M059J (cell line): ENCODE measurements around the gene CD2AP. TPM values are rescaled to one million over a fixed set of nuclear protein-coding genes. Genes with fewer than 3 reads are reported as not detected.
"Not testable (repeated sequence)": the region's sequence is repeated elsewhere in the genome, so short reads cannot be mapped to it uniquely, and the experiment has no call there.

Experiments used
- DNase-seq: peaks from one replicate; pipeline ENCODE4 v3.0.0-alpha.2; 2012; ENCODE audit warnings: low read depth
- total RNA-seq: library from RNA; depleted of rRNA; stranded (reverse); fragments of >200 nt; shearing (Covaris generic); gene quantifications from 2 replicates; pipeline ENCODE4 v1.2.3, GENCODE V29; 2014

The CD2AP gene
- total RNA-seq, 1 experiment from 2014 or later: 33.4 TPM

- not testable (repeated sequence) for DNase-seq
These were observed 89.0 kb downstream of the CD2AP start for GRCh38 chr6:47566602-47567001.

GRCh38 chr6:47567586-47567985 lies 90.0 kb downstream of the CD2AP start:
- DNase-seq: no peak

GRCh38 chr6:47571488-47571887 lies 93.9 kb downstream of the CD2AP start:
- no peak for DNase-seq

GRCh38 chr6:47573109-47573508 lies 95.5 kb downstream of the CD2AP start:
- DNase-seq: no peak

- DNase-seq: no peak
These were observed 97.2 kb downstream of the CD2AP start for GRCh38 chr6:47574789-47575188.

GRCh38 chr6:47579040-47579439 lies 101.5 kb downstream of the CD2AP start:
- DNase-seq: peak; percentile 40

GRCh38 chr6:47581591-47581990 lies 104.0 kb downstream of the CD2AP start:
- no peak for DNase-seq

GRCh38 chr6:47587493-47587892 lies 109.9 kb downstream of the CD2AP start:
- no peak for DNase-seq

- DNase-seq: peak; percentile 15
These were observed 114.7 kb downstream of the CD2AP start for GRCh38 chr6:47592131-47592840.

GRCh38 chr6:47593979-47594378 lies 116.4 kb downstream of the CD2AP start:
- DNase-seq: no peak

- DNase-seq: no peak
These were observed 118.2 kb downstream of the CD2AP start for GRCh38 chr6:47595785-47596184.

GRCh38 chr6:47598367-47598766 lies 120.8 kb downstream of the CD2AP start:
- DNase-seq: no peak

GRCh38 chr6:47599512-47599911 lies 121.9 kb downstream of the CD2AP start:
- DNase-seq: no peak

GRCh38 chr6:47603227-47603626 lies 125.6 kb downstream of the CD2AP start:
- DNase-seq: no peak

- DNase-seq: no peak
These were observed 126.4 kb downstream of the CD2AP start for GRCh38 chr6:47603995-47604394.

GRCh38 chr6:47621838-47622449 lies 144.4 kb downstream of the CD2AP start:
- no peak for DNase-seq

GRCh38 chr6:47626782-47627181 lies 149.2 kb downstream of the CD2AP start:
- no peak for DNase-seq

- DNase-seq: no peak
These were observed 151.1 kb downstream of the CD2AP start for GRCh38 chr6:47628448-47629272.

- DNase-seq: no peak
These were observed 152.4 kb downstream of the CD2AP start for GRCh38 chr6:47629954-47630353.

- no peak for DNase-seq
These were observed 153.0 kb downstream of the CD2AP start for GRCh38 chr6:47630587-47630986.

GRCh38 chr6:47631269-47631772 lies 153.7 kb downstream of the CD2AP start:
- DNase-seq: peak; percentile 70

- peak; percentile 16 for DNase-seq
These were observed 154.2 kb downstream of the CD2AP start for GRCh38 chr6:47631797-47632196.
